Activated CD8-positive, alpha-beta memory T cell treated with anti-CD3 and anti-CD28 coated beads, Interleukin-2, amount 50 U/mL, for 1 hour (primary cell): ENCODE measurements around the gene CREB3L1.
"Not testable (repeated sequence)": the region's sequence is repeated elsewhere in the genome, so short reads cannot be mapped to it uniquely, and the experiment has no call there.

Experiments
- DNase-seq: peaks from one replicate; pipeline ENCODE4 v3.0.0-alpha.2; 2020; ENCODE audit errors: extremely low read depth

CREB3L1 gene

GRCh38 chr11:46295312-46296058 lies 18.0 kb downstream of the CREB3L1 start:
- peak; percentile 25 for DNase-seq

GRCh38 chr11:46296059-46296527 lies 18.6 kb downstream of the CREB3L1 start:
- DNase-seq: no peak

GRCh38 chr11:46296528-46297448 lies 19.3 kb downstream of the CREB3L1 start:
- no peak for DNase-seq

GRCh38 chr11:46298699-46299433 lies 21.4 kb downstream of the CREB3L1 start:
- DNase-seq: no peak

GRCh38 chr11:46299451-46299961 lies 22.0 kb downstream of the CREB3L1 start:
- no peak for DNase-seq

GRCh38 chr11:46300270-46300669 lies 22.8 kb downstream of the CREB3L1 start:
- DNase-seq: no peak

- no peak for DNase-seq
These were observed 25.4 kb downstream of the CREB3L1 start for GRCh38 chr11:46302866-46303265.

GRCh38 chr11:46304036-46304435 lies 26.6 kb downstream of the CREB3L1 start:
- not testable (repeated sequence) for DNase-seq

- no peak for DNase-seq
These were observed 27.2 kb downstream of the CREB3L1 start for GRCh38 chr11:46304605-46305179.

- DNase-seq: no peak
These were observed 27.8 kb downstream of the CREB3L1 start for GRCh38 chr11:46305295-46305694.

- DNase-seq: no peak
These were observed 28.9 kb downstream of the CREB3L1 start for GRCh38 chr11:46306296-46306853.

- no peak for DNase-seq
These were observed 29.9 kb downstream of the CREB3L1 start for GRCh38 chr11:46307369-46307768.

GRCh38 chr11:46307785-46308341 lies 30.4 kb downstream of the CREB3L1 start:
- no peak for DNase-seq

GRCh38 chr11:46308631-46309419 lies 31.4 kb downstream of the CREB3L1 start:
- DNase-seq: no peak

- DNase-seq: no peak
These were observed 32.4 kb downstream of the CREB3L1 start for GRCh38 chr11:46309814-46310259.

GRCh38 chr11:46315033-46315738 lies 37.7 kb downstream of the CREB3L1 start:
- peak; percentile 30 for DNase-seq

GRCh38 chr11:46315783-46316563 lies 38.5 kb downstream of the CREB3L1 start:
- no peak for DNase-seq

- no peak for DNase-seq
These were observed 41.6 kb downstream of the CREB3L1 start for GRCh38 chr11:46319074-46319453.
